OCI-LY7 (cell line): ENCODE results near the gene ALPL. TPM values are rescaled to one million over a fixed set of nuclear protein-coding genes. Genes with fewer than 3 reads are reported as not detected.
A peak's percentile ranks its signal among the peaks of the same experiment; 100 is the strongest.
"Not testable (repeated sequence)": the region's sequence is repeated elsewhere in the genome, so short reads cannot be mapped to it uniquely, and the experiment has no call there.

Source experiments
- Bru-seq: library from RNA; stranded (reverse); fragments of 400-500 nt; gene quantifications from one replicate; lab custom pipeline; 2021; lab: Mats Ljungman, UMichigan
- BruChase-seq, 2 experiments: library from RNA; stranded (reverse); fragments of 400-500 nt; gene quantifications; one replicate each; lab custom pipeline; 2021; lab: Mats Ljungman, UMichigan
- BruUV-seq: library from RNA; stranded (reverse); fragments of 400-500 nt; replicated peaks from 2 replicates; lab custom pipeline; 2021; lab: Mats Ljungman, UMichigan
- CTCF ChIA-PET: fragments of 300-600 bp; sonication (Branson Sonifier 250); formaldehyde crosslinking; loops from one replicate; lab custom pipeline; 2022; ENCODE audit warnings: antibody characterized with exemption; ENCODE audit not compliant: unreplicated experiment; lab: Charles Lee
- POLR2A ChIA-PET: fragments of 300-600 bp; sonication (Branson Sonifier 250); formaldehyde crosslinking; loops from one replicate; lab custom pipeline; 2022; ENCODE audit warnings: antibody characterized with exemption; lab: Charles Lee
- DNase-seq: peaks from one replicate; pipeline ENCODE4 v3.0.0-alpha.2; 2015; ENCODE audit warnings: low spot score
- H2AFZ ChIP-seq: fragments of 200-600 bp; sonication (generic), shearing (Covaris generic); 2 replicates; pipeline ENCODE4 v1.6.1; 2014; ENCODE audit warnings: mild to moderate bottlenecking, antibody characterized with exemption, low read length, moderate library complexity
- H3K27ac ChIP-seq: fragments of 200-600 bp; sonication (generic); 2 replicates; pipeline ENCODE4 v1.5.1; 2014; ENCODE audit warnings: mixed run types, low read depth, mild to moderate bottlenecking, moderate library complexity, low read length, inconsistent platforms; ENCODE audit not compliant: poor library complexity, severe bottlenecking
- H3K36me3 ChIP-seq: fragments of 200-600 bp; sonication (generic); 2 replicates; pipeline ENCODE4 v1.6.1; 2014; ENCODE audit warnings: mild to moderate bottlenecking, antibody characterized with exemption, low read length, moderate library complexity, mixed read lengths; ENCODE audit not compliant: insufficient read depth
- H3K4me1 ChIP-seq: fragments of 200-600 bp; sonication (generic); 2 replicates; pipeline ENCODE4 v1.5.1; 2014; ENCODE audit warnings: mild to moderate bottlenecking, low read length; ENCODE audit not compliant: insufficient read depth, poor library complexity, severe bottlenecking
- H3K4me2 ChIP-seq: fragments of 200-600 bp; sonication (generic); 2 replicates; pipeline ENCODE4 v1.6.1; 2014; ENCODE audit warnings: mild to moderate bottlenecking, low read length
- H3K4me3 ChIP-seq: fragments of 200-600 bp; sonication (generic); 2 replicates; pipeline ENCODE4 v1.5.1; 2014; ENCODE audit warnings: mild to moderate bottlenecking, low read depth, low read length; ENCODE audit not compliant: poor library complexity, severe bottlenecking
- H3K79me2 ChIP-seq: fragments of 200-600 bp; sonication (generic); 2 replicates; pipeline ENCODE4 v1.6.1; 2016; ENCODE audit warnings: low read depth, mild to moderate bottlenecking, low read length, moderate library complexity, mixed read lengths; ENCODE audit not compliant: insufficient read depth
- H3K9me2 ChIP-seq: fragments of 200-600 bp; sonication (generic); 2 replicates; pipeline ENCODE4 v1.6.1; 2016; ENCODE audit warnings: mild to moderate bottlenecking, low read length, mixed read lengths; ENCODE audit not compliant: insufficient read depth
- H3K9me3 ChIP-seq: fragments of 200-600 bp; sonication (generic); 2 replicates; pipeline ENCODE4 v1.6.1; 2014; ENCODE audit warnings: mild to moderate bottlenecking, mixed run types, low read length, mixed read lengths
- H4K20me1 ChIP-seq: fragments of 200-600 bp; sonication (generic); 2 replicates; pipeline ENCODE4 v1.6.1; 2014; ENCODE audit warnings: mild to moderate bottlenecking, antibody characterized with exemption, low read length, moderate library complexity, mixed read lengths; ENCODE audit not compliant: insufficient read depth
- EZH2phosphoT487 ChIP-seq: fragments of 200-600 bp; sonication (generic); IDR thresholded peaks from 2 replicates; pipeline ENCODE4 v1.6.1; 2018; ENCODE audit warnings: low read depth, borderline replicate concordance, mild to moderate bottlenecking, mixed run types, antibody characterized with exemption, low read length, moderate library complexity, mixed read lengths
- intact Hi-C: fragments of 100-400 bp; cut with micrococcal nuclease; formaldehyde crosslinking; loops from one replicate; pipeline ENCODE4 v1.10.0; 2022; ENCODE audit not compliant: unreplicated experiment
- long read RNA-seq: library from polyadenylated mRNA; stranded (forward); transcript quantifications from one replicate; pipeline ENCODE4 v2.0.0, GENCODE V29; 2022
- total RNA-seq, 2 experiments: library from RNA; depleted of rRNA in 1 of 2; stranded (reverse); fragments of >200 nt in 1 of 2; shearing (Covaris generic) in 1 of 2; gene quantifications; 2 replicates each; pipeline ENCODE4 v1.2.3, GENCODE V29; 2014 to 2022
- TF ChIP-seq, protein P1 (sequence below): fragments of 200-600 bp; sonication (generic); conservative IDR thresholded peaks from 2 replicates; pipeline ENCODE4 v1.5.1; 2014; ENCODE audit warnings: mild to moderate bottlenecking, antibody characterized with exemption, low read length, moderate library complexity, mixed read lengths

The ALPL gene
- total RNA-seq (2014; rRNA removed; shearing (Covaris generic)) (not detected in 2 replicates), total RNA-seq (2022) (not detected in 2 replicates), Bru-seq, nascent RNA (percentile 1 among the genes with signal in this experiment), BruChase-seq, experiment 1, labeled RNA remaining after a 6-hour chase (percentile 2 among the genes with signal in this experiment), BruChase-seq, experiment 2, labeled RNA remaining after a 2-hour chase (percentile 2 among the genes with signal in this experiment)
- long read RNA-seq: 0 reads

DNA sequence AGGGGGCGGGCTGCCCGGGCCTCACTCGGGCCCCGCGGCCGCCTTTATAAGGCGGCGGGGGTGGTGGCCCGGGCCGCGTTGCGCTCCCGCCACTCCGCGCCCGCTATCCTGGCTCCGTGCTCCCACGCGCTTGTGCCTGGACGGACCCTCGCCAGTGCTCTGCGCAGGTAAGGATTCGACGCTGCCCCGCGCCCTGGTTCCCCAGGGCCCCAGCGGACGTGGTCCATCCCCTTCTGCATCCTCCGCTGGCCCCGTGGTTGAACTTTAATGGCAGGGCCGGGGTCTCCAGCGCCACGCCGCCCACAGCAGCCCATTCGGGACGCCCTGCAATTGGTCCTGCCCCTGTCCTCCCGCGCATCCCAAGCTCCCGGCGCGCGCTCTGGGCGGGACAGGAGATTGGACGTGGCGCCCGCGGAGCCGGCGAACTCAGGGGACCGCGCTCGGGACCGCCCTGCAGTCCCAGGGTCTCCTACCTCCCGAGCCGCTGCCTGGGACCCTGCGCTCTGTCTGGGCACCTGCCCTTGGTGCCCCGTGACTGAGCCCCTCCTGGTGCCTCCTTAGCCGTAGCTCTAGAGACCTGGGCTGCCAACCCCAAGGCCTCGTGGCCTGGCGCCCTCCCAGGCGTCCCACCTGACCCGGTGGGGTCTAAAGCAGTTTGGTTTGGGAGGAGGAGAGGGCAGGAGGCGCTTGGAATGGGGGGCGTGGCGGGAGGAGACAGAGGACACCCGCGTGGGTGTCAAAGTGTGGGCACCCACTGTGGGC is at the start of gene ALPL:
Gene ALPL (plus strand): TSS at position 73 of the 762 bp plus-strand sequence. CDS start 44,659 bp downstream, outside the sequence.
- H3K9me2 ChIP-seq: no peaks in the 10 kb centered on the region
- H4K20me1 ChIP-seq: no peaks in the 10 kb centered on the region
- intact Hi-C loops: loop anchor here (1.0 to 10.0 kb wide), 2 partner anchors 26 to 65 kb away; no protein-coding TSS in a partner anchor
- ChIA-PET POLR2A (no interaction called here), CTCF (no interaction called here)
- no peak within 1 kb of the TSS for H3K4me3 ChIP-seq
- no peaks in the 10 kb centered on the region for H3K79me2 ChIP-seq
- peaks cover 16% of the 10 kb centered on the region for H3K4me1 ChIP-seq
- no TSS peak for BruUV-seq
- no peaks in the 10 kb centered on the region for H3K9me3 ChIP-seq
- H3K27ac ChIP-seq: no peak within 1 kb of the TSS
- no peak within 1 kb of the TSS for H2AFZ ChIP-seq
- no peak within 1 kb of the TSS for H3K4me2 ChIP-seq
- H3K36me3 ChIP-seq: no peaks in the 10 kb centered on the region
- no peak for DNase-seq
- no peak for TF ChIP-seq EZH2phosphoT487

DNA sequence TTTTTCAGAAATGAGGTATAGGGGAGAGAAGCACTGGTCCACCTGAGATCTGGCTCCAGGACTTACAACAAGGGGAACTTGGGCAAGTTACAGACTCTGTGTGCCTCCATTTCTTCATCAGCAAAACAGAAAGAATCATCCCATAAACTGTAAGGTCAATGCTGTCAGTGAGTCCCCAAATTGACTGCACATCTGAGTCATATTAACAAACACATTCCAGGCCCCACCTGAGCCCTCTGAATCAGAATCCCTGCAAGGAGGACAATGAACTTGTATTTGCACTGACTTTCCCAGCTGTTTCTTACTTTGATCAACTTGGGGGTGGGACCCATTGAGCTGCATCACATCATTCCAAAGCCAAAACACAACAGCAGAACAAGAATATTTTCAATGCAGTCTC is 44.1 kb upstream of the ALPL start:
- POLR2A ChIA-PET, H2AFZ ChIP-seq, H4K20me1 ChIP-seq, intact Hi-C loops, H3K9me2 ChIP-seq, DNase-seq, H3K4me3 ChIP-seq, H3K9me3 ChIP-seq, H3K79me2 ChIP-seq, H3K36me3 ChIP-seq, H3K27ac ChIP-seq, BruUV-seq, H3K4me2 ChIP-seq, H3K4me1 ChIP-seq, CTCF ChIA-PET: not testable (repeated sequence)

DNA sequence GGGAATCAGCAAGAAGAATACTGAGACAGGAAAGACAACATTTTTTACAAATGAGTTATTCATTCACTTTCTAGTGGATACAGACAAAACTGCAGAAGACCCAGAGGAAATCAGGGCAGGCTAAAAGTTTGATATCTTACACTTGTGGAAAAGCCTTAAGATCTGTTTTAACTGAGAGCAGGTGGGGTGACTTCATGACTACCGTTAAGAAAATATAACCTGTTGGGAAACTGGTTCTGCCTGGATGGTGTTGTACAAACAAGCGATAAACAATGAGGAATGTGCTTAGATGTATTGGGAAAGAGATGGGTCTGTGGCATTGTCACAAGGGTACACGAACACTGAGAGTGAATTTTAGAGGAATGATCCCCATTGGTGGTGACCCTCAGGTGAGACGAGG is 41.3 kb upstream of the ALPL start:
- CTCF ChIA-PET, intact Hi-C loops: not testable (repeated sequence)

DNA sequence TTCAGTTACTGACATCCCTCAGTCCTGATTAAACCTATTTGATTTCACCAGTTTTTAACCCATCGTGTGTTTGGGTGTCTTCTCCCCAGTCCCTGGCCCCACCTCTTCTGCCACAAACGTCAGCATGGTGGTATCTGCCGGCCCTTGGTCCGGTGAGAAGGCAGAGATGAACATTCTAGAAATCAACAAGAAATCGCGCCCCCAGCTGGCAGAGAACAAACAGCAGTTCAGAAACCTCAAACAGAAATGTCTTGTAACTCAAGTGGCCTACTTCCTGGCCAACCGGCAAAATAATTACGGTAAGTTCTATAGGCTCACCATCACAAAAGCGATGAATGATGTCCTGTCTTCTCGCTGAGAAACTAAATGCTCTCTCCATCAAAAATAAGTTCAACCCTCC is 40.6 kb upstream of the ALPL start:
- no peak overlapping the region for H3K4me3 ChIP-seq
- H2AFZ ChIP-seq: no peak overlapping the region
- H3K9me3 ChIP-seq: no peaks in the 10 kb centered on the region
- ChIA-PET POLR2A (no interaction called here), CTCF (no interaction called here)
- intact Hi-C loops: no loop called here
- H4K20me1 ChIP-seq: no peaks in the 10 kb centered on the region
- H3K36me3 ChIP-seq: no peaks in the 10 kb centered on the region
- H3K27ac ChIP-seq: no peak overlapping the region
- DNase-seq: peak; percentile 29
- H3K4me1 ChIP-seq: no peaks in the 10 kb centered on the region
- BruUV-seq: no TSS peak
- no peak for TF ChIP-seq EZH2phosphoT487
- TF ChIP-seq, protein P1, sequence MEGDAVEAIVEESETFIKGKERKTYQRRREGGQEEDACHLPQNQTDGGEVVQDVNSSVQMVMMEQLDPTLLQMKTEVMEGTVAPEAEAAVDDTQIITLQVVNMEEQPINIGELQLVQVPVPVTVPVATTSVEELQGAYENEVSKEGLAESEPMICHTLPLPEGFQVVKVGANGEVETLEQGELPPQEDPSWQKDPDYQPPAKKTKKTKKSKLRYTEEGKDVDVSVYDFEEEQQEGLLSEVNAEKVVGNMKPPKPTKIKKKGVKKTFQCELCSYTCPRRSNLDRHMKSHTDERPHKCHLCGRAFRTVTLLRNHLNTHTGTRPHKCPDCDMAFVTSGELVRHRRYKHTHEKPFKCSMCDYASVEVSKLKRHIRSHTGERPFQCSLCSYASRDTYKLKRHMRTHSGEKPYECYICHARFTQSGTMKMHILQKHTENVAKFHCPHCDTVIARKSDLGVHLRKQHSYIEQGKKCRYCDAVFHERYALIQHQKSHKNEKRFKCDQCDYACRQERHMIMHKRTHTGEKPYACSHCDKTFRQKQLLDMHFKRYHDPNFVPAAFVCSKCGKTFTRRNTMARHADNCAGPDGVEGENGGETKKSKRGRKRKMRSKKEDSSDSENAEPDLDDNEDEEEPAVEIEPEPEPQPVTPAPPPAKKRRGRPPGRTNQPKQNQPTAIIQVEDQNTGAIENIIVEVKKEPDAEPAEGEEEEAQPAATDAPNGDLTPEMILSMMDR: peak; percentile 71
- H3K79me2 ChIP-seq: no peaks in the 10 kb centered on the region
- no peaks in the 10 kb centered on the region for H3K9me2 ChIP-seq
- H3K4me2 ChIP-seq: no peak overlapping the region

More for the DNA sequence above, 41.3 kb upstream of the ALPL start:
- H3K36me3 ChIP-seq, H3K9me2 ChIP-seq, H3K4me3 ChIP-seq, H3K9me3 ChIP-seq, H3K4me1 ChIP-seq, H3K4me2 ChIP-seq, POLR2A ChIA-PET, DNase-seq, BruUV-seq, H2AFZ ChIP-seq, H3K27ac ChIP-seq, H4K20me1 ChIP-seq, H3K79me2 ChIP-seq: not testable (repeated sequence)
